ENCODE measurements around the gene CPSF6.

DNA sequence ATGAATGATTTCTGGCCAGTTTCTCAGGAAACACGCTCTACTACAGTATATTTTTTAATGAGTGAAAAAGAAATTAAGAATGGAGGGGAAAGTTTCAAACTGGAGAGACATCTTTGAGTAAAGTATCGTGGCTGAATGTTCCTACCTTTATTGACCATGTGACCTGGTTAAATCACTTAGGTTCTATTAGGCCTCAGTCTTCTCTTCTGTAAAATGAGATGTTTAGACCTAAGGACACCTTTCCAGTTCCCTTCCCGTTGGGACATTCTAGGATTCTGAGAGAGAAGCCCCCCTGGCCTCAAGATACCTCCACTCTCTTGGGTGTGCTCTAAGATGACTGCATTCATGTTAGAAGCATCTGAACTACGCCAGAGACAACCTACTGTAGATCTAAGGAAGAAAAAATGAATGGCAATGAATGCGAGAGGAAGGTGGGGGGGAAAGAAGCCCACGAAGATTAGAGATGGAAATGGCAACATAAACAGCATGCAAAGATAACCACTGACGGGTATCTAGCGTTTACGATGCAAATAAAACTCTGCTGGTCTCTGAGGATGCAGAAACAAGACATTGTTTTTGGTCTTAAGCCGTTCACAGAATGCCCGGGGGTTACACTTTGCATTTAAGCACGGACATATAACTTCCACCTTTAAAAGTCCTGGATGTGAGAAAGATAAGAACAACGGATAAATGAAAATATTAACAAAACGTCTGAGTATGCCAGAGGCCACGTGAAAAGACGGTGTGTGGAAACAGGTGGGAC is 599 bp upstream of the CPSF6 start:
- TF ChIP-seq POLR2AphosphoS5 (IDR thresholded peaks at IDR 0.05; ENCODE audit: borderline replicate concordance, low read depth, low read length): no peak
- TF ChIP-seq EZH2 (IDR thresholded peaks at IDR 0.05): no peak
